Measurements from ENCODE around the gene DLG2.

Gene DLG2

DNA sequence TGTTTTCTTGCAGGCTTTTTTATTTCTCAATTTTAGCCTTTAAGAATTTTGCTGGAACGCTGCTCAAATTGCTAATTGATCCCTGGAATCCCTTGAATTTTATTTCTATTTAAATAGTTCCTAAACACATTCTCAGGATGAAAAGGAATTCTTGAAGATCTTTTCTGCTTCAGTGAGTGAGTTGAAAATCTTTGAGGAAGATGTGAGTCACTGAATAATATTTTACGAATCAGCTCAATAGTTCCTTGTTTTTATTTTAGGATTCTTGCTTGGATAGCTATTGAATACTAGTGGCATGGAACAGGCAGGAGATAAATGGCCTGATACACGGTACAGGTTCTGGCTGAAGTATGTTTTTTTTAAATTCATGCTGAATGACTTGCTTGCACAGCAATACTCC lies 2146.3 kb downstream of the DLG2 start:
- H3K27me3 ChIP-seq (ENCODE audit: control insufficient read depth, insufficient read depth, low read length), result no peaks in the 10 kb centered on the region
- no peak overlapping the region for H3K4me3 ChIP-seq (ENCODE audit: low read depth, low read length)
- no peaks in the 10 kb centered on the region for H3K36me3 ChIP-seq (ENCODE audit: control insufficient read depth, insufficient read depth, low read length)
- H3K9me3 ChIP-seq (ENCODE audit: control insufficient read depth, insufficient read depth, low read length), result no peaks in the 10 kb centered on the region
- no peak overlapping the region for H3K9ac ChIP-seq (ENCODE audit: low read depth, low read length)
- no peaks in the 10 kb centered on the region for H3K4me1 ChIP-seq (ENCODE audit: control insufficient read depth, insufficient read depth, low read length)

GRCh38 chr11:83480251-83480650 lies 2146.9 kb downstream of the DLG2 start:
- no peak overlapping the region for H3K9ac ChIP-seq (ENCODE audit: low read depth, low read length)
- no peaks in the 10 kb centered on the region for H3K36me3 ChIP-seq (ENCODE audit: control insufficient read depth, insufficient read depth, low read length)
- H3K4me1 ChIP-seq (ENCODE audit: control insufficient read depth, insufficient read depth, low read length), result no peaks in the 10 kb centered on the region
- no peaks in the 10 kb centered on the region for H3K27me3 ChIP-seq (ENCODE audit: control insufficient read depth, insufficient read depth, low read length)
- H3K9me3 ChIP-seq (ENCODE audit: control insufficient read depth, insufficient read depth, low read length), result no peaks in the 10 kb centered on the region
- H3K4me3 ChIP-seq (ENCODE audit: low read depth, low read length), result no peak overlapping the region

DNA sequence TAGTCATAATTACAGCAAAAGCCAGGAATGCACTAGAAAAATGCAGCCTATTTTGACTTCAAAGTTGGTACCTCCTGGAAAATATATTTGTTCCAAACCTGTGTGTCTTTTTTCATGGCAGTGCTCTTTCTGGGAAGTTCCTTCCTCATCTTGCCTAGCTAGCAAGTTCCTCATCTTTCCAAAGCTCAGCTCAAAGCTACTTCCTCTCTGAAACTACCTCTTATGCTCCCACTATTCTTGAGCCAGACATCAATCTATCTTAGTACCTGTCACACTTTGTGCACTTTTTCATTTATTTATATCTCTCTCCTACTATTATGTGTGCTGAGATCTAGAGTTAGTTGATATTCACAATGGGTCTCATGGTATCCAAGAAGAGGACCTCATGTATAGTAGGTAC lies 2149.4 kb downstream of the DLG2 start:
- Histone ChIP-seq H3K9ac (ENCODE audit: low read depth, low read length) (no peak overlapping the region), H3K4me1 (ENCODE audit: control insufficient read depth, insufficient read depth, low read length) (no peaks in the 10 kb centered on the region), H3K4me3 (ENCODE audit: low read depth, low read length) (no peak overlapping the region), H3K9me3 (ENCODE audit: control insufficient read depth, insufficient read depth, low read length) (no peaks in the 10 kb centered on the region), H3K27me3 (ENCODE audit: control insufficient read depth, insufficient read depth, low read length) (no peaks in the 10 kb centered on the region), H3K36me3 (ENCODE audit: control insufficient read depth, insufficient read depth, low read length) (no peaks in the 10 kb centered on the region)

DNA sequence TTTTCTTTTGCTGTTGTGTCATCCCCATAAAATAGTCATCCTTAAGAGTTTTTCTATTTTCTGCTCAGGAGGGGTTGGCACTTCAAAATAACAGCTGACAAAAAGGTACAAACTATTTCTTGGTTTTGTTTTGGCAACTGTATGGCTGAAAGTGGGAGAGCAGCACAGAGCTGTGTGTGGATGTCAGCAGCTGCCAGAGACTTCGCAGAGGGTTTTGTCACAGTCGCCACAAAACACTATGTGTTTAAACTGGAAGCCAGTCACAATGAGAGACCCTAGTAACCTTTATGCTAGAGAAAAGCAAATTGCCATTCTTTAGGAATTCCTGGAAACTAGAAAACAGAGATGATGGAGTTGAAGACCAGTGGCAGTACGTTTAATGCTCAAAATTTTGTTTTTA lies 2151.4 kb downstream of the DLG2 start:
- H3K9ac ChIP-seq (ENCODE audit: low read depth, low read length), result no peak overlapping the region

GRCh38 chr11:83473743-83474142 lies 2153.4 kb downstream of the DLG2 start:
- Histone ChIP-seq H3K9ac (ENCODE audit: low read depth, low read length) (no peak overlapping the region), H3K4me1 (ENCODE audit: control insufficient read depth, insufficient read depth, low read length) (no peaks in the 10 kb centered on the region), H3K27me3 (ENCODE audit: control insufficient read depth, insufficient read depth, low read length) (no peaks in the 10 kb centered on the region), H3K4me3 (ENCODE audit: low read depth, low read length) (no peak overlapping the region), H3K9me3 (ENCODE audit: control insufficient read depth, insufficient read depth, low read length) (no peaks in the 10 kb centered on the region), H3K36me3 (ENCODE audit: control insufficient read depth, insufficient read depth, low read length) (no peaks in the 10 kb centered on the region)

More for the DNA sequence above, 2151.4 kb downstream of the DLG2 start:
- Histone ChIP-seq H3K4me3 (ENCODE audit: low read depth, low read length) (no peak overlapping the region), H3K27me3 (ENCODE audit: control insufficient read depth, insufficient read depth, low read length) (no peaks in the 10 kb centered on the region), H3K9me3 (ENCODE audit: control insufficient read depth, insufficient read depth, low read length) (no peaks in the 10 kb centered on the region), H3K4me1 (ENCODE audit: control insufficient read depth, insufficient read depth, low read length) (no peaks in the 10 kb centered on the region), H3K36me3 (ENCODE audit: control insufficient read depth, insufficient read depth, low read length) (no peaks in the 10 kb centered on the region)

GRCh38 chr11:83472806-83473205 lies 2154.3 kb downstream of the DLG2 start:
- Histone ChIP-seq H3K4me3 (ENCODE audit: low read depth, low read length) (no peak overlapping the region), H3K4me1 (ENCODE audit: control insufficient read depth, insufficient read depth, low read length) (no peaks in the 10 kb centered on the region), H3K9ac (ENCODE audit: low read depth, low read length) (no peak overlapping the region), H3K36me3 (ENCODE audit: control insufficient read depth, insufficient read depth, low read length) (no peaks in the 10 kb centered on the region), H3K9me3 (ENCODE audit: control insufficient read depth, insufficient read depth, low read length) (no peaks in the 10 kb centered on the region), H3K27me3 (ENCODE audit: control insufficient read depth, insufficient read depth, low read length) (no peaks in the 10 kb centered on the region)

- no peaks in the 10 kb centered on the region for H3K9me3 ChIP-seq (ENCODE audit: control insufficient read depth, insufficient read depth, low read length)
- no peaks in the 10 kb centered on the region for H3K4me1 ChIP-seq (ENCODE audit: control insufficient read depth, insufficient read depth, low read length)
- H3K9ac ChIP-seq (ENCODE audit: low read depth, low read length), result no peak overlapping the region
- no peaks in the 10 kb centered on the region for H3K27me3 ChIP-seq (ENCODE audit: control insufficient read depth, insufficient read depth, low read length)
- H3K4me3 ChIP-seq (ENCODE audit: low read depth, low read length), result no peak overlapping the region
- H3K36me3 ChIP-seq (ENCODE audit: control insufficient read depth, insufficient read depth, low read length), result no peaks in the 10 kb centered on the region
Measured at GRCh38 chr11:83471831-83472727, 2155.1 kb downstream of the DLG2 start.

GRCh38 chr11:83467837-83468236 lies 2159.3 kb downstream of the DLG2 start:
- Histone ChIP-seq H3K36me3 (ENCODE audit: control insufficient read depth, insufficient read depth, low read length) (no peaks in the 10 kb centered on the region), H3K9ac (ENCODE audit: low read depth, low read length) (no peak overlapping the region), H3K9me3 (ENCODE audit: control insufficient read depth, insufficient read depth, low read length) (no peaks in the 10 kb centered on the region)

DNA sequence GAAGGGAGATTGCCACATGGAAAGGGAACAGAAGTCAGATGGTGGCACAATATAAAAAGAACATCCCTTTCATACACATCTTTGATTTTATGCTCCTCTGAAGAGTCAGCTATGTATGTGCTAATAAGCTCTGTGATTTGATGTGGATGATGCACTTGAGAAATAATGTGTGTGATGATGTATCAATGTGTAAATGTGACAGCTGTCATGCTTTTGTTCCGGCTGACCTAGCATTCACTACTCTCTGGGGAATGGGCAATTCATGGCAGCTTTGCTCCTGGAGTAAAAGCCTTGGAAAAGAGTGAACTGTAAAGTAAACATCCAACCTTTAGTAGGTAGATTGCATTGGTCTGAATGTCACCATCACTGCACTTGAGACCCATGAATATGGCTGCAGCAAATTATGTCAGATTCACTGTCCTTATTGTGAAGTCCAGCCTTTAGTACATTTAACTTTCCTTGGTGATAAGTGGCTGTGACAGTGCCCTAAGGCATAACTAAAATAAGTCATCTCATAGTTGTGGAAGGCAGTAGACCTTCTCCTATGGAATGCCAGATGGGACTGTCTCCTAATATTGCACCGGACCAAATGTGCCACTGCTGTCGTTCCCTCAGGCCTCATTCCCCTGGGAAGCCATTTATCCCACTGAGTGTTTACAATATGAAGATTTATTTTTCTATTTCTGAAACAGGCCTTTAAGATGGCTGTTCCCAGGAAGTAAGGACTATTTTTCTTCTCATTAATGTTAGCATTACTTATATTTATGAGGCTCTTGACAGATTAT lies 2162.8 kb downstream of the DLG2 start:
- no peak overlapping the region for H3K4me3 ChIP-seq (ENCODE audit: low read depth, low read length)
- H3K27me3 ChIP-seq (ENCODE audit: control insufficient read depth, insufficient read depth, low read length), result no peaks in the 10 kb centered on the region
- no peak overlapping the region for H3K9ac ChIP-seq (ENCODE audit: low read depth, low read length)
- no peaks in the 10 kb centered on the region for H3K4me1 ChIP-seq (ENCODE audit: control insufficient read depth, insufficient read depth, low read length)
- no peaks in the 10 kb centered on the region for H3K36me3 ChIP-seq (ENCODE audit: control insufficient read depth, insufficient read depth, low read length)
- no peaks in the 10 kb centered on the region for H3K9me3 ChIP-seq (ENCODE audit: control insufficient read depth, insufficient read depth, low read length)

More at GRCh38 chr11:83467837-83468236, 2159.3 kb downstream of the DLG2 start:
- Histone ChIP-seq H3K27me3 (ENCODE audit: control insufficient read depth, insufficient read depth, low read length) (no peaks in the 10 kb centered on the region), H3K4me1 (ENCODE audit: control insufficient read depth, insufficient read depth, low read length) (no peaks in the 10 kb centered on the region), H3K4me3 (ENCODE audit: low read depth, low read length) (no peak overlapping the region)

- Histone ChIP-seq H3K27me3 (ENCODE audit: control insufficient read depth, insufficient read depth, low read length) (no peaks in the 10 kb centered on the region), H3K9me3 (ENCODE audit: control insufficient read depth, insufficient read depth, low read length) (no peaks in the 10 kb centered on the region), H3K36me3 (ENCODE audit: control insufficient read depth, insufficient read depth, low read length) (no peaks in the 10 kb centered on the region), H3K4me1 (ENCODE audit: control insufficient read depth, insufficient read depth, low read length) (peaks cover 2% of the 10 kb centered on the region), H3K4me3 (ENCODE audit: low read depth, low read length) (no peak overlapping the region), H3K9ac (ENCODE audit: low read depth, low read length) (no peak overlapping the region)
Measured at GRCh38 chr11:83459798-83460197, 2167.3 kb downstream of the DLG2 start.

- Histone ChIP-seq H3K36me3 (ENCODE audit: control insufficient read depth, insufficient read depth, low read length) (no peaks in the 10 kb centered on the region), H3K9me3 (ENCODE audit: control insufficient read depth, insufficient read depth, low read length) (no peaks in the 10 kb centered on the region), H3K27me3 (ENCODE audit: control insufficient read depth, insufficient read depth, low read length) (no peaks in the 10 kb centered on the region), H3K4me3 (ENCODE audit: low read depth, low read length) (no peak overlapping the region), H3K9ac (ENCODE audit: low read depth, low read length) (no peak overlapping the region), H3K4me1 (ENCODE audit: control insufficient read depth, insufficient read depth, low read length) (peaks cover 2% of the 10 kb centered on the region)
Measured at GRCh38 chr11:83456566-83456965, 2170.6 kb downstream of the DLG2 start.

DNA sequence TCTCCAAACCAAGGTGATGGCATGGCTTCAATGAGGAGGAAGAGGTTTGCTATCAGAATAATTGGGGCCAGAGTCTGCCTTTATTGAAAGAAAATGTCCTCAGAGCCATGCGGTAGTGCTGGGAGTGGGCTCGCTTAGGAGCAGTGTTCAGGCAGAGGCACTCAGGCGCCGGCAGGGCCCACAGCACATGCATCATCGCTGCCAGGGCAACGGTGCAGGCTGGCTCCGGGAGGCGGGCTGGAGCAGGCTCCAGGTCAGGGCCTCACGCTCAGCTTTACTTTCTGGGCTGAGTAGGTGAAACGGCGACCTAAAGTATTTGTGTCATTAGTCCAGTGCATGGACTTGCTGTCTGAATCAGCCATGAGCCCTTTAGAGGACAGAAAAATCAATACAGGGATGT lies 2171.1 kb downstream of the DLG2 start:
- Histone ChIP-seq H3K9ac (ENCODE audit: low read depth, low read length) (no peak overlapping the region), H3K27me3 (ENCODE audit: control insufficient read depth, insufficient read depth, low read length) (no peaks in the 10 kb centered on the region), H3K9me3 (ENCODE audit: control insufficient read depth, insufficient read depth, low read length) (no peaks in the 10 kb centered on the region), H3K4me1 (ENCODE audit: control insufficient read depth, insufficient read depth, low read length) (peaks cover 2% of the 10 kb centered on the region), H3K36me3 (ENCODE audit: control insufficient read depth, insufficient read depth, low read length) (no peaks in the 10 kb centered on the region), H3K4me3 (ENCODE audit: low read depth, low read length) (no peak overlapping the region)
